Breast epithelium (tissue), 3 donors: Measurements from ENCODE around the gene RUNX3.

Source experiments
- POLR2AphosphoS5 ChIP-seq, 3 donors: sonication (generic); formaldehyde crosslinking; IDR thresholded peaks; one replicate each; pipeline ENCODE4 v1.6.1; 2017; ENCODE audit warnings: antibody characterized with exemption in 3 of 3
- TF ChIP-seq, protein P1 (sequence below), 3 donors: fragments of 450-650 bp; IDR thresholded peaks; one replicate each; pipeline ENCODE4 v1.5.1; 2016 to 2017; ENCODE audit warnings: antibody characterized with exemption in 3 of 3, mild to moderate bottlenecking in 3 of 3, moderate library complexity in 3 of 3

DNA sequence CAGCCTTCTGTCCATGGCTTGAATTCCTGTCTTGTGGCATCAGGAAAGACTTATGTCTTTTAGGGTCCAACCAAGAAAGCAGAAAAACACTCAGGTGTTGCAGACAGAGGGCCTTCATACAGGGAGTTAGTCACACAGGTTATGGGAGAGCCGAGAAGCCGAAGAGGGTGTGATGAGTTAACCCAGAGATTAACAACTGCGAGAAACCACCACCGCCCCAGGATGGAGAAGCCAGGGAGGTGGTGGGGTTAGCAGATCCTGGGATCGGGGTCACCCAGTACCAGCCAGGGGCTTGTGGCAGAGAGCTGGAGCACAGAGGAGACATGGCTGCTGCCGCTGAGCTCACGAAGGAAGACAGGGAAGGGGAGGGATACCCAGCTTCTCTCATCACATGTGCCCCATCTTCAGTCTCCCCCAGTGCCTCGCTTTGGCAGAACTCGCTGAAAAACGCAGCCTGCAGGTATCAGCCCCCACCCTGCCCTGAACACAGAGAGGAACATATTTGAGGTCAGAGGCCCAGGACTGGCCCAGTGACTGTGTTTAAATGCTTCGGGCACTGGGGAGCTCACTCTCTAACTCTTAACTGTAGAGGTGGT is 58.7 kb downstream of the RUNX3 start:
- TF ChIP-seq POLR2AphosphoS5 (IDR thresholded peaks at IDR 0.05) = no peak
- TF ChIP-seq, protein P1, sequence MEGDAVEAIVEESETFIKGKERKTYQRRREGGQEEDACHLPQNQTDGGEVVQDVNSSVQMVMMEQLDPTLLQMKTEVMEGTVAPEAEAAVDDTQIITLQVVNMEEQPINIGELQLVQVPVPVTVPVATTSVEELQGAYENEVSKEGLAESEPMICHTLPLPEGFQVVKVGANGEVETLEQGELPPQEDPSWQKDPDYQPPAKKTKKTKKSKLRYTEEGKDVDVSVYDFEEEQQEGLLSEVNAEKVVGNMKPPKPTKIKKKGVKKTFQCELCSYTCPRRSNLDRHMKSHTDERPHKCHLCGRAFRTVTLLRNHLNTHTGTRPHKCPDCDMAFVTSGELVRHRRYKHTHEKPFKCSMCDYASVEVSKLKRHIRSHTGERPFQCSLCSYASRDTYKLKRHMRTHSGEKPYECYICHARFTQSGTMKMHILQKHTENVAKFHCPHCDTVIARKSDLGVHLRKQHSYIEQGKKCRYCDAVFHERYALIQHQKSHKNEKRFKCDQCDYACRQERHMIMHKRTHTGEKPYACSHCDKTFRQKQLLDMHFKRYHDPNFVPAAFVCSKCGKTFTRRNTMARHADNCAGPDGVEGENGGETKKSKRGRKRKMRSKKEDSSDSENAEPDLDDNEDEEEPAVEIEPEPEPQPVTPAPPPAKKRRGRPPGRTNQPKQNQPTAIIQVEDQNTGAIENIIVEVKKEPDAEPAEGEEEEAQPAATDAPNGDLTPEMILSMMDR (IDR thresholded peaks at IDR 0.05) = no peak
